Calu3 (cell line): ENCODE results near the gene ARF3. TPM values are rescaled to one million over a fixed set of nuclear protein-coding genes. Genes with fewer than 3 reads are reported as not detected.
A peak's percentile ranks its signal among the peaks of the same experiment; 100 is the strongest.

Source experiments
- BruUV-seq: library from RNA; stranded (reverse); fragments of 400-500 nt; replicated peaks from 2 replicates; lab custom pipeline; 2021; lab: Mats Ljungman, UMichigan
- CTCF ChIA-PET: fragments of 300-600 bp; sonication (Branson Sonifier 250); formaldehyde crosslinking; loops from one replicate; lab custom pipeline; 2022; ENCODE audit warnings: antibody characterized with exemption; lab: Charles Lee
- DNase-seq: peaks from one replicate; pipeline ENCODE4 v3.0.0; 2022
- H3K27ac Mint-ChIP-seq: one replicate; pipeline ENCODE4 v1.8.0; 2022; ENCODE audit warnings: mixed read lengths; ENCODE audit not compliant: unreplicated experiment
- H3K27me3 Mint-ChIP-seq: one replicate; pipeline ENCODE4 v1.8.0; 2022; ENCODE audit warnings: mixed read lengths; ENCODE audit not compliant: unreplicated experiment
- H3K36me3 Mint-ChIP-seq: one replicate; pipeline ENCODE4 v1.8.0; 2022; ENCODE audit warnings: mild to moderate bottlenecking, moderate library complexity, mixed read lengths; ENCODE audit not compliant: insufficient read depth, unreplicated experiment
- H3K4me1 Mint-ChIP-seq: one replicate; pipeline ENCODE4 v1.8.0; 2022; ENCODE audit warnings: mild to moderate bottlenecking, low read depth, mixed read lengths; ENCODE audit not compliant: unreplicated experiment
- H3K4me3 Mint-ChIP-seq: one replicate; pipeline ENCODE4 v1.8.0; 2022; ENCODE audit warnings: mild to moderate bottlenecking, low read depth, moderate library complexity, mixed read lengths; ENCODE audit not compliant: unreplicated experiment
- H3K9me3 Mint-ChIP-seq: one replicate; pipeline ENCODE4 v1.8.0; 2022; ENCODE audit warnings: low read depth, mixed read lengths; ENCODE audit not compliant: unreplicated experiment
- intact Hi-C: fragments of 100-400 bp; cut with micrococcal nuclease; formaldehyde crosslinking; loops from one replicate; pipeline ENCODE4 v1.10.0; 2022; ENCODE audit not compliant: unreplicated experiment
- total RNA-seq: library from RNA; stranded (reverse); gene quantifications from 2 replicates; pipeline ENCODE4 v1.2.3, GENCODE V29; 2022
- TF ChIP-seq, protein P1 (sequence below): fragments of 200-600 bp; IDR thresholded peaks from one replicate; pipeline ENCODE4 v1.8.0; 2022; ENCODE audit warnings: antibody characterized with exemption; ENCODE audit not compliant: unreplicated experiment

The ARF3 gene
- total RNA-seq, 1 experiment from 2014 or later: 142 TPM

DNA sequence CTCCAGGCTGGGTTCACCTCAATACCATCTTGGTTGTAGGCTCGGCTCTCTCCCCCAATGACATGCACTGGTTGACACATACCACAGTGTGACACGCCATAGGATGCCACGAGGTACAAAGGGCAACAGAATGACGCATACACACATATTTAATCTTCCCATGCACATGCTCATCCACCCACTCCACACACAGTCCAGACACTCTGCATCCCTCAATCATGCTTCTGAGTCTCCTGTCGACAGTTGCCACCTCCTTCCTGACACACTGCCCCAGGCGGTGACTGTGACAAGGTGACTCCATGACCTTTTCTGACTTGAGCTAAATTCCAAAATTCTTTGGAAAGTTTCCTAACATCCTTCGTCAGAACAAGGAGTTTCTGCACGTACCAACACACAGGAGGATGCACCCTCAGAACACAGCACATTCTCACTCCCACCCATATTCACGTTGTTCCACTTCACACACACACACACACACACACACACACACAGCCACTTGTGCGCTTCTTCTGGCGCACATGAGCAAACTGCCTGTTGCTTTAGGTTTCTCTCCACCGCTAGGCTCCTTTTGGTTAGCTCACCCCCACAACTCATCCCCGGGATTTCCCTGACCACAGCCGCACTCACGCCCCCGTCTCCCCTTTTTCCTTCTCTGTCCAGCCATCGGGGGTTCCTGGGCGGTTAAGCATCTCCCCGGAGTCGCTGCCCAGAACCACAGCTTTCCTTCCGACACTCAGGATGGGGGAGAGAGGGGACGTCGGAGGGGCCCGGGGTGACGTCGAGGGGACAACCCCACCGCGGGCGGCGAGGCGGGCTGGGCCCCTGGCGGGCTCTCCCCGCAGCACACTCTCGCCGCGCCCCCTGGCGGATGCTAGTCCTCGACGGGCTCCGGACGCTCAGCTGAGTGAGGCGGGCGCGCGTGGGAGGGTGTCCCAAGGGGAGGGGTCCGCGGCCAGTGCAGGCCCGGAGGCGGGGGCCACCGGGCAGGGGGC is 20.3 kb upstream of the ARF3 start:
- Mint-ChIP-seq H3K27ac (no peak overlapping the region), H3K4me3 (peak overlapping the region; percentile 61), H3K4me1 (peaks cover 46% of the 10 kb centered on the region), H3K36me3 (peaks cover 16% of the 10 kb centered on the region), H3K27me3 (peaks cover 100% of the 10 kb centered on the region), H3K9me3 (no peaks in the 10 kb centered on the region)
- BruUV-seq: no TSS peak
- peak; percentile 69 for DNase-seq
- intact Hi-C loops: loop anchor here (10.0 kb wide), 1 partner anchor 123 kb away; the partner anchor contains the start of gene DDX23
- TF ChIP-seq, protein P1, sequence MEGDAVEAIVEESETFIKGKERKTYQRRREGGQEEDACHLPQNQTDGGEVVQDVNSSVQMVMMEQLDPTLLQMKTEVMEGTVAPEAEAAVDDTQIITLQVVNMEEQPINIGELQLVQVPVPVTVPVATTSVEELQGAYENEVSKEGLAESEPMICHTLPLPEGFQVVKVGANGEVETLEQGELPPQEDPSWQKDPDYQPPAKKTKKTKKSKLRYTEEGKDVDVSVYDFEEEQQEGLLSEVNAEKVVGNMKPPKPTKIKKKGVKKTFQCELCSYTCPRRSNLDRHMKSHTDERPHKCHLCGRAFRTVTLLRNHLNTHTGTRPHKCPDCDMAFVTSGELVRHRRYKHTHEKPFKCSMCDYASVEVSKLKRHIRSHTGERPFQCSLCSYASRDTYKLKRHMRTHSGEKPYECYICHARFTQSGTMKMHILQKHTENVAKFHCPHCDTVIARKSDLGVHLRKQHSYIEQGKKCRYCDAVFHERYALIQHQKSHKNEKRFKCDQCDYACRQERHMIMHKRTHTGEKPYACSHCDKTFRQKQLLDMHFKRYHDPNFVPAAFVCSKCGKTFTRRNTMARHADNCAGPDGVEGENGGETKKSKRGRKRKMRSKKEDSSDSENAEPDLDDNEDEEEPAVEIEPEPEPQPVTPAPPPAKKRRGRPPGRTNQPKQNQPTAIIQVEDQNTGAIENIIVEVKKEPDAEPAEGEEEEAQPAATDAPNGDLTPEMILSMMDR: peak; percentile 75
- CTCF ChIA-PET: interaction anchor here (1.3 to 3.1 kb wide), 2 partner anchors 10 to 110 kb away, joined by 3 to 12 read pairs; no protein-coding TSS in a partner anchor

DNA sequence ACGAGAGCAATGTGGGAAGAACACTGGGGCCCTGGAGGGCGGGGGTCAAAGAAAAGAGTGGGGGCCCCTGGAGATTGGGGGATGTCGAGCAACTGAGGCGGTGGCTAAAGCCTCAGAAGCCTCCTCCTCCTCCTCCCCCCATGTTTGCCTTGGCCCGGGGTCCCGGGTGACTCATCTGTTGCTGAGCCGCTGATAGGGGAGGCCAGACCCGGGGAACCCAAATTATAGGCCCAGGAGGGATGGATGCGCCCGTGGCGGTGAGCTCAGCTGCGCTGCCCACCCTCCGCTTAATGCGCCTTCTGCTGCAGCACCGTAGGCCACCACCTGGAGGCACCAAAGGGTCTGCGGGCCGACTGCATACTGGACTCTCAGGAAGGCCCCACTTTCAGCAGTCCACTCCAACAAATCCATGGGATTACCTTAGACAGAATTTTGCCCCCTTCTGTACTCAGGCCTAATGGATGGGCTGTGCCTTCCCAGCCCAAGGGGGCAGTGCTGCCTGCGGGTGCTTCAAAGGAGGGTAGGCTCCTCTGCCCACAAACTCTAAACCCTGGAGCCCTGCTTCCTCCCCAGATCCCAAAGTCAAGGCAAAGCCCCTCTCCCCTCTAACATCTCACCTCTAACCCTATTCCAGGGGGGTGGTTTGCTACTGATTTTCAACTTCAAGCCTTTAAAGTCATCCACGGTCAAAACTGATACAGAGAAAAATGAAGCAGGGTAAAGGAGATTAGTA is 16.8 kb upstream of the ARF3 start:
- Mint-ChIP-seq H3K9me3 (no peaks in the 10 kb centered on the region), H3K36me3 (peaks cover 6% of the 10 kb centered on the region), H3K27ac (no peak overlapping the region), H3K27me3 (peaks cover 93% of the 10 kb centered on the region), H3K4me3 (no peak overlapping the region), H3K4me1 (peaks cover 34% of the 10 kb centered on the region)
- intact Hi-C loops: loop anchor here (10.0 kb wide), 1 partner anchor 119 kb away; the partner anchor contains the start of gene DDX23
- peak; percentile 31 for DNase-seq
- TF ChIP-seq, protein P1: peak; percentile 37
- CTCF ChIA-PET: no interaction called here
- no TSS peak for BruUV-seq

DNA sequence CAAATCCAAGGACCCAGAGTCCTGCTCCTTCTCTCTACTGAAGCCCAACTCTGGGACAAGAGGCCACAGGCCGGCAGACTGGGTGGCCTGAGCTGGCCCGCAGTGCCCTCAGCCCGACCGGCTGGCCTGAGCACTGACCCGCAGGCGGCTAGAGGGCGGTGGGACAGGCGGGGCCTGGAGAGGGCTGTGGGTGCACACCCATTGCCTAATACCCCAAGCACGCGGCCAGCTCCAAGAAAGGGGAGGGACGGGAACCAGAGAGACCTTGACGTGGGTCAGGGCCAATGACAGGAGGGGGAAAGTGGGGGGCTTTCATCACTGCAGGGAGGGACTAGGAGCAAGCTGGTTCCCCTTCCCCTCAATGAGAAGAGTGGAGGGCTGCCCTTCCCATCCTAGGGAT is 16.2 kb upstream of the ARF3 start:
- DNase-seq: no peak
- Mint-ChIP-seq H3K9me3 (no peaks in the 10 kb centered on the region), H3K27me3 (peaks cover 93% of the 10 kb centered on the region), H3K36me3 (peaks cover 1% of the 10 kb centered on the region), H3K4me3 (no peak overlapping the region), H3K27ac (no peak overlapping the region), H3K4me1 (peaks cover 28% of the 10 kb centered on the region)
- CTCF ChIA-PET: no interaction called here
- BruUV-seq: no TSS peak
- TF ChIP-seq, protein P1: no peak
- intact Hi-C loops: loop anchor here (10.0 kb wide), 1 partner anchor 119 kb away; the partner anchor contains the start of gene DDX23

DNA sequence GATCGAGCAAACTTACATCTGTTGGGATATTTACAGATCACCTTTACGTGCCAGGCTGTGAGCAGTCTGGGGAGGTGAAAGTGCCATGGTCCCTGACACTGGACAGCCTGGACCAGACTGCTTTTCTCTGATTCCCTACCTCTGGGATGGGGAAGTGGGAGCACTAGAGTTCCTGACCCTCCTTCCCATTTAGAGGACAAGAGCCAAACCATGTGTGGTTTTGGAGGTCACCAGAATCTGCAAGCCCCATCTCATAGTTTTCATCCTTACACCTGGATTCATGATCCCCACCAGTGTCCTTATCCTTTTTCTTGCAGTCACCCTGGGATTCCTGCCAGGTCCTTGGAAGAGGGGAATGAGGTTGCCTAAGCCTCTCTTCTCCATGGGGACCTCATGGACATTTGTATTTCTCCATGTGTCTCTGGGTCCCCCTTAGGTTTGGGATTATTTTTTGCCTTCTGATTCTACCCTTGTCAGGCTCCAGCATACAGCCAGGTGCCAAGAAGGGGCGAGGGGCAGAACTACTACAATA is 15.7 kb upstream of the ARF3 start:
- Mint-ChIP-seq H3K4me1 (peaks cover 27% of the 10 kb centered on the region), H3K9me3 (no peaks in the 10 kb centered on the region), H3K27me3 (peaks cover 93% of the 10 kb centered on the region), H3K4me3 (no peak overlapping the region), H3K27ac (no peak overlapping the region), H3K36me3 (no peaks in the 10 kb centered on the region)
- BruUV-seq: no TSS peak
- CTCF ChIA-PET: interaction anchor here (0.5 kb wide), 1 partner anchor 11 kb away, joined by 5 read pairs; no protein-coding TSS in a partner anchor
- no peak for DNase-seq
- TF ChIP-seq, protein P1: no peak
- intact Hi-C loops: loop anchor here (10.0 kb wide), 1 partner anchor 118 kb away; the partner anchor contains the start of gene DDX23
